HAP-1 (cell line): Measurements from ENCODE around the gene GAPVD1.
"Not testable (repeated sequence)": the region's sequence is repeated elsewhere in the genome, so short reads cannot be mapped to it uniquely, and the experiment has no call there.

Experiments used
- DNase-seq, 2 experiments: peaks; one replicate each; pipeline ENCODE4 v3.0.0-alpha.2; 2016 to 2020; ENCODE audit warnings: low spot score in 2 of 2
- H3K27me3 ChIP-seq: fragments of 250-450 bp; sonication (Bioruptor Pico); 2 replicates; pipeline ENCODE4 v1.5.1; 2020; ENCODE audit warnings: low read depth, mild to moderate bottlenecking, moderate library complexity
- H3K36me3 ChIP-seq: fragments of 250-450 bp; sonication (Bioruptor Pico); replicated peaks from 2 replicates; pipeline ENCODE4 v1.5.1; 2020; ENCODE audit warnings: mild to moderate bottlenecking
- H3K4me1 ChIP-seq: fragments of 250-450 bp; sonication (Bioruptor Pico); 2 replicates; pipeline ENCODE4 v1.5.1; 2020; ENCODE audit warnings: mild to moderate bottlenecking
- H3K4me3 ChIP-seq: fragments of 250-450 bp; sonication (Bioruptor Pico); 2 replicates; pipeline ENCODE4 v1.5.1; 2020; ENCODE audit warnings: mild to moderate bottlenecking, moderate library complexity
- H3K9me3 ChIP-seq: fragments of 250-450 bp; sonication (Bioruptor Pico); 2 replicates; pipeline ENCODE4 v1.5.1; 2020; ENCODE audit warnings: mild to moderate bottlenecking, moderate library complexity
- in situ Hi-C: fragments of 300-500 bp; cut with MboI; formaldehyde crosslinking; loops from 3 replicates; pipeline ENCODE4 v1.14.3; 2020; ENCODE audit warnings: low sequenced_read_pairs, inconsistent platforms, mixed read lengths

The GAPVD1 gene

DNA sequence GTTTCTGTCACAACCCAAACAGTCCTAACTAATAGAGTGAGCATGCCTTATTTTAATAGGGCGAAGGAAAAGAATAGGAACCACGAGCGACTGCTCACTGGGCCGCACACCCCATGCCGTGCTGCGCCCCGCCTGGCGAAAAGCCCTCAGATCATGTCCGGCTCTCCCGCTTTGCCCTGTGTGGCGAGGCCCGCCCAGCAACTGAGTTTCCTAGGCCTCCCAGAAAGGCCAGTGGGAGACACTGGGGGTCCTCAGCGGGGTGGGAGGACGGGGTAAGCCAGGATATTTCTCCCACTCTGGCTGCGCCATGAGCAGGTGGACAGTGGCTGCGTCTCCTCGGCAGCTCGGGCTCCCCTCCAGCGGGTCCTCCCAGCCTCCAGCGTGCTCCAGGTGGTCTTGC, 138.0 kb downstream of the GAPVD1 start:
- no peaks in the 10 kb centered on the region for H3K9me3 ChIP-seq
- H3K27me3 ChIP-seq: no peaks in the 10 kb centered on the region
- in situ Hi-C loops: loop anchor here (10.0 kb wide), 1 partner anchor 1075 kb away; no protein-coding TSS in a partner anchor
- H3K4me1 ChIP-seq: no peaks in the 10 kb centered on the region
- H3K36me3 ChIP-seq: no peaks in the 10 kb centered on the region
- H3K4me3 ChIP-seq: no peak overlapping the region
- no peak for DNase-seq

DNA sequence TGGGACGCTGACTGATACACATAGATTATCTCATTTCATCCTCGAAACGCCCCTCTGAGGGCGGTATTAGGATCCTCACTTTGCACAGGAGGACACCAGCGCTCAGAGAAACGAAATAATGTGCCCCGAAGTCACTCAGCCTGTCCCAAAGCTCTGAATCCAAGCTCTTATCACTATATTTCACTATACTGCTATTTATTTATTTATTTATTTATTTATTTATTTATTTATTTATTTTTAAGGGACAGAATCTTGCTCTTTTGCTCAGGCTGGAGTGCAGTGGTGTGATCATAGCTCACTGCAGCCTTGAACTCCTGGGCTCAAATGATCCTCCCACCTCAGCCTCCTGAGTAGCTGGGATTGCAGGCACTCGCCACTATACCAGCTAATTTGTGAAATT, 138.6 kb downstream of the GAPVD1 start:
- in situ Hi-C loops: loop anchor here (10.0 kb wide), 1 partner anchor 1075 kb away; no protein-coding TSS in a partner anchor
- not testable (repeated sequence) for H3K9me3 ChIP-seq

DNA sequence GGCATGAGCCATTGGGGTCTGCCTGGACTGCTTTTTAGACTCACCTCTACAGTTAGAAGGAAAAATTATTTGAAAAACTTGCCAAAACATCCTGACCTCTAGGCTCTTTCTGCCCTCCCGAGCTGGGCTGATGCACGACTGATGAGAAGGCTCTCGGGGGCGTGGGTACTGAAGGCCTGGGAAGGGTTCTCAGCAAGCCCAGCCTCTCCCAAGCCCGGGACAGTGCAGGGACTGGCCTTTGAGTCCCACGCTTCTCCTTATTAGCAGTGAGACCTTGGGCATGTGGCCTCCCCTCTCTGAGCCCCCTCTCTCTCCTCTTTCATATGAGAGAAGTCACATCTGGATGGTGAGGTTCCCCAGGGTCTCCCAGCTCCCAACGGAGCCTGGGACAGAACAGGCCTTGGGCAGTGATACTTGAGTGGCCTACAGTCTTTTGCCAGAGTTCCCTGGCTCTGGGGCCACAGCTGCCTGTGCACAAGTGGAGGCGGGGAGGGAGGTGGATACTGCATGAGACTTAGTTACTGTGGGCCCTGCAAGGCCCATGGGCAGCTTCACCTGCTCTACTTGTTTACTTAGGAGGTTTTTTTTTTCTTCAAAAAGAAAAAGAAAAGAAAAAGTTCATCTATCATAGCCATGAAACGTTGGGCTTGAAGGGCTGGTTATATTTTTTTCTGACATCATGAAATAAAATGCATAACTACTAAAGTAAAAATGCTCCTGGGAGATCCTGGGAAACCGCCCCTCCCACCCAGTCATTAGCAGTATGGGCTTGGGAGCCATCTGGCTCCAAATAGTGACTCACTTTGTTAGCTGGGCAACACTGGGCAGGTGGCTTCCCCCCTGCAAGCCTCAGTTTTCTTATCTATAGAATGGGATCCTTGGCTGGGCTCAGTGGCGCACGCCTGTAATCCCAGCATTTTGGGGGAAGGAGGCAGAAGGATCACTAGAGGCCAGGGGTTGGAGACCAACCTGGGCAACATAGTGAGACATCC, 139.4 kb downstream of the GAPVD1 start:
- H3K4me3 ChIP-seq: no peak overlapping the region
- H3K9me3 ChIP-seq: no peaks in the 10 kb centered on the region
- no peaks in the 10 kb centered on the region for H3K36me3 ChIP-seq
- no peaks in the 10 kb centered on the region for H3K4me1 ChIP-seq
- no peak for DNase-seq
- in situ Hi-C loops: loop anchor here (10.0 kb wide), 1 partner anchor 1074 kb away; no protein-coding TSS in a partner anchor
- H3K27me3 ChIP-seq: no peaks in the 10 kb centered on the region

More for the DNA sequence above, 138.6 kb downstream of the GAPVD1 start:
- DNase-seq, H3K4me3 ChIP-seq, H3K27me3 ChIP-seq, H3K36me3 ChIP-seq, H3K4me1 ChIP-seq: not testable (repeated sequence)

DNA sequence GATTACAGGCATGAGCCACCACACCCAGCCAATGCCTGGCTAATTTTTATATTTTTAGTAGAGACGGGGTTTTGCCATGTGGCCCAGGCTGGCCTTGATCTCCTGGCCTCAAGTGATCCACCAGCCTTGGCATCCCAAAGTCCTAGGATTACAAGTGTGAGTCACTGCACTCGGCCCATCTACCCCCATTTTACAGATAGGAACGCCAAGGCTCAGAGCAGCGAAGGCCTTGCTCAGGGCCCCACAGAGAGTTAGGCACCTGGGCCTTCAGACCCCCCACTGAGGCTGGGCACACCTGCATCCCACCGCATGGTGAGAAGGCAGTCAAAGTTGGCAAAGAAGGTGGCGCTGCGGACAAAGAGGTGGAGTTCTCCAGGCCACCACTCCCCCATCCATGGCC, 143.1 kb downstream of the GAPVD1 start:
- no peaks in the 10 kb centered on the region for H3K36me3 ChIP-seq
- H3K9me3 ChIP-seq: no peaks in the 10 kb centered on the region
- DNase-seq: no peak
- no peaks in the 10 kb centered on the region; the same call in 1 of the 2 replicates for H3K4me1 ChIP-seq
- in situ Hi-C loops: loop anchor here (5.0 to 10.0 kb wide), 3 partner anchors 828 to 1070 kb away; no protein-coding TSS in a partner anchor
- no peaks in the 10 kb centered on the region for H3K27me3 ChIP-seq
- no peak overlapping the region for H3K4me3 ChIP-seq

DNA sequence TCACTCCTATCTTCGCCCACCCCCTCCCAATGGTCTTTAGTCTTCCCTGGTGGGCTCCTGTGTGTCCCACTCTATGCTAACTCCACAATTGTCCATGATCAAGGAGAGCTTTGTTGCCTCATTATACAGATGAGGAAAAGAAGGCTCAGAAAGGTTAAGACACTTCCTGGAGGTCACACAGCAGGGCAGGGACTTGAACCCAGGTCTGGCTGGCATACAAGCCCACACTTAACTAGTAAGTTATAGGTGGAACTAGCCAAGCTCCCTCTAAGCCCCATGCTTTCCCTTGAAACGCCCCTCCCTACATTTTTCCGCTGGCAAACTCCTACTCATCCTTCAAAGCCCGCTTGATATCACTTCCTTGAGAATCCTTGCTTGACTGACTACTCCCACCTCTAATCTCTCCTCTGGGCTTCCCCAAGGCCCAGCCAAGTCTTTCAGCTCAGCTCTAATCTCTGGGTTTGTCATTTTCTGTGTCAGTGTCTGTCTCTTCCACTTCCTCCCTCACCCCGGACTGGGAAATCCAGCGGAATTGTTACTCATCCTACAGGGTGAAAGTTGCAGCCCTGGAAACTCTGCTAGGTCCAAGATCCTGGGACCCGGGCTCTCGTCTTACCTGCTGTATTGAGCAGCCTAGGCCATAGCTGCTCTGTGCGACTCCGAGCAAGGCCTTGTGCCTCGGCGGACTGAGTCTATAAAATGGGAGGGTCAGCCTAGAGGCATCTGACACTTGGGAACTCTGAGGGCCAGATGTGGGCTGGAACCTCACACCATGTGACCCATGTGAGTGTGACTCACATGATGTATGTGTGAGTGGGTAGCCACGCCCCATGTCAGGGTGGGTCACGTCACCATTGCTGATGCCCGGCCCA, 144.5 kb downstream of the GAPVD1 start:
- in situ Hi-C loops: loop anchor here (5.0 to 10.0 kb wide), 3 partner anchors 826 to 1069 kb away; no protein-coding TSS in a partner anchor

DNA sequence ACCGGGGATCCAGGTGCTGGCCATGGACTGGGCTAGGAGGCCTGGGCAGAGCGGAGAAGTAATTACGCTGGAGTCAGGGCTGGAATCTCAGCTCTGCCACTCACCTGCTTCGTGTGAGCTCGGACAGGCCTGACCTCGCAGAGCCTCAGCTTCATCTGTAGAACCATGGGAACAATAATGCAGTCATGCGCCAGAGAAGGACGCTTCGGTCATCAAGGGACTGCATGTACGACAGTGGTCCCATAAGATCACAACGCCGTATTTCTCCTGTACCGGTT, 145.1 kb downstream of the GAPVD1 start:
- DNase-seq: no peak
- Histone ChIP-seq H3K4me3 (no peak overlapping the region), H3K9me3 (no peaks in the 10 kb centered on the region), H3K27me3 (no peaks in the 10 kb centered on the region), H3K4me1 (peaks cover 5% of the 10 kb centered on the region; the same call in 1 of the 2 replicates), H3K36me3 (no peaks in the 10 kb centered on the region)
- in situ Hi-C loops: loop anchor here (5.0 to 10.0 kb wide), 3 partner anchors 826 to 1068 kb away; no protein-coding TSS in a partner anchor

More for the DNA sequence above, 144.5 kb downstream of the GAPVD1 start:
- Histone ChIP-seq H3K4me1 (peaks cover 5% of the 10 kb centered on the region; the same call in 1 of the 2 replicates), H3K9me3 (no peaks in the 10 kb centered on the region), H3K27me3 (no peaks in the 10 kb centered on the region), H3K4me3 (no peak overlapping the region), H3K36me3 (no peaks in the 10 kb centered on the region)
- no peak for DNase-seq

DNA sequence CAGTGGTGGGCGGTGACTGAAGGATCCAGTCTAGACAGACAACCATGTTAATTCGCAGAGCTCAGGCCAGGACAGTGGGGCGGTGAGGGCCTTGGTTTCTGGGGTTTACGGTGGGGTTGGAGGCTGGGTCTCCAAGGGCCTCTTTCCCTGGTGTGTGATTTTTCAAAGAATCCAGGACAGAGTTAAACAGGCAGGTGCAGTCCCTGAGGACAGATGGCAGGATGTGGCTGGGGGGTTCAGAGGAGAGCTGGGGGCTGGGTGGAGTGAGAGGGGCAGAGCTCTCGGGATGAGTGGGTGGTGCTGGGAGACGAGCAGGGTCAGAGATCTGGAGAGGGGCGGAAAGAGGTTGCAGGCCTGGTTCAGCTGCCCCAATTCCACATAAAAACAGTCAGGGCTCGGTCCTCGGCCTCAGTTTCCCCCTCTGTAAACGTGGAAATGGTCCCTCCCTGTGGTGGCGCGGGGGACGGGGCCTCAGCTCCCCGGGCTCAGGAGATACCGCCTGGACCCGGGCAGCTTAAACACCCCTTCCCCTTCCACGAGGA, 145.9 kb downstream of the GAPVD1 start:
- Histone ChIP-seq H3K9me3 (no peaks in the 10 kb centered on the region), H3K4me1 (peaks cover 5% of the 10 kb centered on the region; the same call in 1 of the 2 replicates), H3K4me3 (peak overlapping the region; percentile 46), H3K36me3 (no peaks in the 10 kb centered on the region), H3K27me3 (no peaks in the 10 kb centered on the region)
- in situ Hi-C loops: loop anchor here (5.0 to 10.0 kb wide), 3 partner anchors 825 to 1067 kb away; no protein-coding TSS in a partner anchor
- DNase-seq: no peak

DNA sequence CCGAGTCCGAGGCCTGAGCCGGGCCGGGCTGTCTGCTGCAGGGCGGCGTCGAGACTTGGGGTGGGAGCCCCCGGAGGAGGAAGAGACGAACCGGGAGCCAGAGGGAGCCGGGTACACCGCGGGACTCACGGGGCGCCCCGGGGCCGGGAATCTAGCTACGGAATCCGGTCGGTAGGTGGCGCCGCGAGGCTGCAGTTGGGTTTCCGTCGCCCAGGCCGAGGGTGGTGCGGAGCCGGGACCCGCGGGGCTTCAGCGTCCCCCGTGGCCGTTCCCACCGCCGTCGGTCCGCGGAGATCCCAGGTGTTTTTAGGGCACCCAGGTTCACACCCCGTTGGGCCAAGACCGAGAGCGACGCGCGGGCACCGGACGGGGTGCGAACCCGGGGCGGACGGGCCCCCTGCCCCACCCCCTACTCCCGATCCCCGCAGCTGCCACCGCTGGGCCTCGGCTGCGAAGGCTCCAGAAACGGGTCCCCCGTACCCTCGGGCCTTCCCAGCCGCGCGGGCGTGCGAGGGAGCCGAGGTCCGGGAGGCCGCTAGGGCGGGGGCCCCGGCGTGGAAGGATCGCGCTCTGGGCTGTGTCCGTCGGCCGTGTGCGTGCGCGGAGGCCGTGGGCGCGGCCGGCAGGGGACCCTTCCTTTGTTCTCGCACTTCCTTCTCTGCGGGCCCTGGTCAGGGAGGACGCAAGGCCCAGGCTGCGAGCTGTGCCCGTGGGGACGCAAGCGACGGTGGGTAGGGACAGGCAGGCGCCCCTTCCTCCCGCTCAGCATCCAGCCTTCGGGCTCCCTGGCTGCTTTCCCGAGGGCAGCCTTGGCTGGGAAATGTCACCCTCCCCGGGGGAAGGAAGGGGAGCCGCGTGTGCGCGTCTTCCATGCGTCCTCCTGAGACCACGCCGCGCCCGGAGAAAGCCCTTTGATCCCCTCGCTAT, 146.6 kb downstream of the GAPVD1 start:
- in situ Hi-C loops: loop anchor here (5.0 to 10.0 kb wide), 3 partner anchors 824 to 1067 kb away; no protein-coding TSS in a partner anchor
- Histone ChIP-seq H3K4me1 (peaks cover 5% of the 10 kb centered on the region; the same call in 1 of the 2 replicates), H3K27me3 (no peaks in the 10 kb centered on the region), H3K4me3 (peak overlapping the region; percentile 46), H3K9me3 (no peaks in the 10 kb centered on the region), H3K36me3 (no peaks in the 10 kb centered on the region)
- DNase-seq: peak; percentile 71 to 92

DNA sequence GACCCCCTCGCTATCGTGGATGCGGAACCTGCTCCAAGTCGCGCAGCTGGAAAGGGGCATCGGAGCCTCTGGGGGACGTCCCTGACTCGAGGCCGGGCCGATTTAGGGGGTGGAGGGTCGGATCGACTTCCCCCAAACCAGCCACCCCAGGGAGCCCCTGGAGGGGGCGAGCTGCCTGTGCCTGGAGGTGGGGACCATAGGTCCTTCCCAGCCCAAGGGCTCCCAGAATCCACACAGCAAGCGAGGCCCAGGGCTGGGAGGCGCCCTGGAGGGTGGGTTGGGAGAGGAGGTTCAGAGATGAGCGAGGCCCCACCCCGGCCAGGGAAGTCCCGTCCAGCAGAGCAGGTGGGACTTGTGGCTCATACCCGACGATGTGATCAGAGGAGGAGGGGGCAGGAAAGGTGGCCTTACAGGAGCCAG, 147.6 kb downstream of the GAPVD1 start:
- peak in 1 of 2 experiments; percentile 40 for DNase-seq
- H3K36me3 ChIP-seq: no peaks in the 10 kb centered on the region
- H3K27me3 ChIP-seq: no peaks in the 10 kb centered on the region
- H3K9me3 ChIP-seq: no peaks in the 10 kb centered on the region
- H3K4me3 ChIP-seq: no peak overlapping the region
- in situ Hi-C loops: loop anchor here (5.0 to 10.0 kb wide), 3 partner anchors 823 to 1066 kb away; no protein-coding TSS in a partner anchor
- peaks cover 5% of the 10 kb centered on the region; the same call in 1 of the 2 replicates for H3K4me1 ChIP-seq

DNA sequence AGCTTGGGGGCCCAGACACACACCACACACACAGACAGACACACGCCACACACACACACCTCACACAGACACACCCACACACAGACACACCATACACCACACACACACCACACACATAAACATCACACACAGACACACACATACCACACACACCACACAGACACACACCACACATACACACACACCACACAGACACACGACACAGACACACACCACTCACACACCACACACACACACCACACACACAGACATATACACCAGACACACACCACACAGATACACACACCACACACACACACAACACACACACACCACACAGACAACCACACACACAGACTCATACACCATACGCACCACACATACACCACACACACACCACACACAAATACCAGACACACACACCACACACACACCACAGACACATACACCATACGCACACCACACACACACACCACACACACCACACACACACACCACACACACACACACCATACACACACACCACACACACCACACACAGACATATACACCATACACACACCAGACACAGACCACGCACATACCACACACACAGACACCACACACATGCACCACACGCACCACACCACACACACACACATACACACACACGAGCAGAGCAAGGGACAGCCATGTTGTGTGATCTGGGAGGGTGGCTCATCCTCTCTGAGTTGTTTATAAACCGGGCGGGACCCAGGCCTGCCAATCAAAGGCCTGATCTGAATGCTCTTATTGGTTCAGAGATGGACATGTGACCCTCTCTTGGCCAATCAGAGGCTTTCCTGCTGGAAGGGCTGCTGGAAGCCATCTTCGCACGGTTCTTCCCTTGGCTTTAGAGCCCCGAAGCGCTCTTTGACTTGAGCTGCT, 148.3 kb downstream of the GAPVD1 start:
- in situ Hi-C loops: loop anchor here (5.0 to 10.0 kb wide), 3 partner anchors 822 to 1065 kb away; no protein-coding TSS in a partner anchor
- Histone ChIP-seq H3K9me3 (no peaks in the 10 kb centered on the region), H3K27me3 (no peaks in the 10 kb centered on the region), H3K4me1 (peaks cover 5% of the 10 kb centered on the region; the same call in 1 of the 2 replicates), H3K36me3 (no peaks in the 10 kb centered on the region), H3K4me3 (peak overlapping the region; percentile 10)
- DNase-seq: peak; percentile 48 to 81

DNA sequence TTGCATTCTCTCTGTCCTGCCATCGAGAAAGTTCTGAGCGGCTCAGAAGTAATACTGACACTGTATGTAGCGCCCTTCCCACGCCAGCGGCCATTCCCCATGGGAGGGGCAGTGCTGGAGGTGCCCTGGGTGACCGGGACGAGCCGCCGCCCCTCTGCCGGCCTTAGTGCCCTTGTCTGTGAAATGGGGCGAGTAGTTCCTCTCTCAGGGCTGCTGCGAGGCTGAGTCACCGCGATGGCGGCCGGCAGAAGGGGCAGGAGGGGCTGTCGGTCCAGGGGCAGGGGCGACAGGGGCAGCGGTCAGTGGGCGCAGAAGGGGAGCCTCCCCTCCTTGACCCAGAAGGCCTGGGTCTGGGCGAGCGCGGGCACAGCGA, 148.9 kb downstream of the GAPVD1 start:
- Histone ChIP-seq H3K36me3 (no peaks in the 10 kb centered on the region), H3K27me3 (no peaks in the 10 kb centered on the region), H3K4me1 (peaks cover 5% of the 10 kb centered on the region; the same call in 1 of the 2 replicates), H3K4me3 (peak overlapping the region; percentile 10), H3K9me3 (no peaks in the 10 kb centered on the region)
- in situ Hi-C loops: no loop called here
- DNase-seq: no peak
